Prostate gland (tissue), 2 donors: ENCODE data around the gene RNF26.

ENCODE experiments used
- POLR2A ChIP-seq: fragments of 450-650 bp; IDR thresholded peaks from one replicate; pipeline ENCODE4 v1.6.1; 2016; ENCODE audit warnings: antibody characterized with exemption, mild to moderate bottlenecking
- TF ChIP-seq, protein P1 (sequence below), 4 experiments: fragments of 200-600 bp in 2 of 4; fragments of 450-650 bp in 2 of 4; sonication (generic) in 2 of 4; IDR thresholded peaks; 1 replicate in 3 of 4; 2 replicates in 1 of 4; pipeline ENCODE4 v1.5.1; 2016 to 2019; ENCODE audit warnings: antibody characterized with exemption in 4 of 4, mild to moderate bottlenecking in 2 of 4, moderate library complexity in 2 of 4

DNA sequence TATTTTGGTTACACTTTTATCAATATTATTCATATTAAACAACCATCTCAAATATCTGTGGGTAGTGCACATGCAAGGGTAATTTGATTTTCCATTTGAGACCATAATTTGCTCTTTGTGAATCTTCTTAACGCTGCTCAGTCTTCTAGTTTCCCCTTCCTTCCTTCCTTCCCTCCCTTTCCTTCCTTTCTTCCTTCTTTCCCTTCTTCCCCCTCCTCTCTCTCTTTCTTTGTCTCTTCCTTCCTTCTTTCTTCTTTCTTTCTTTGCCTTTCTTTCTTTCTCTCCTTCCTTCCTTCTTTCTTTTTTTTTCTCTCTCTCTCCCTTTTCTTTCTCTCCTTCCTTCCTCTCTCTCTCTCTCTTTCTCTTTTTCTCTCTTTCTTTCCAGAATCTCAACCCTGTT, 4.1 kb upstream of the RNF26 start:
- TF ChIP-seq, protein P1, sequence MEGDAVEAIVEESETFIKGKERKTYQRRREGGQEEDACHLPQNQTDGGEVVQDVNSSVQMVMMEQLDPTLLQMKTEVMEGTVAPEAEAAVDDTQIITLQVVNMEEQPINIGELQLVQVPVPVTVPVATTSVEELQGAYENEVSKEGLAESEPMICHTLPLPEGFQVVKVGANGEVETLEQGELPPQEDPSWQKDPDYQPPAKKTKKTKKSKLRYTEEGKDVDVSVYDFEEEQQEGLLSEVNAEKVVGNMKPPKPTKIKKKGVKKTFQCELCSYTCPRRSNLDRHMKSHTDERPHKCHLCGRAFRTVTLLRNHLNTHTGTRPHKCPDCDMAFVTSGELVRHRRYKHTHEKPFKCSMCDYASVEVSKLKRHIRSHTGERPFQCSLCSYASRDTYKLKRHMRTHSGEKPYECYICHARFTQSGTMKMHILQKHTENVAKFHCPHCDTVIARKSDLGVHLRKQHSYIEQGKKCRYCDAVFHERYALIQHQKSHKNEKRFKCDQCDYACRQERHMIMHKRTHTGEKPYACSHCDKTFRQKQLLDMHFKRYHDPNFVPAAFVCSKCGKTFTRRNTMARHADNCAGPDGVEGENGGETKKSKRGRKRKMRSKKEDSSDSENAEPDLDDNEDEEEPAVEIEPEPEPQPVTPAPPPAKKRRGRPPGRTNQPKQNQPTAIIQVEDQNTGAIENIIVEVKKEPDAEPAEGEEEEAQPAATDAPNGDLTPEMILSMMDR (IDR thresholded peaks at IDR 0.05) = no peak
- no peak for TF ChIP-seq POLR2A
